GM19099 (cell line): ENCODE results near the gene GDF2.

Experiments
- POLR2A ChIP-seq: IDR thresholded peaks from 3 replicates; pipeline ENCODE4 v1.6.1; 2011; ENCODE audit warnings: low read depth; ENCODE audit not compliant: insufficient read length; ENCODE audit errors: extremely low read depth

The GDF2 gene

DNA sequence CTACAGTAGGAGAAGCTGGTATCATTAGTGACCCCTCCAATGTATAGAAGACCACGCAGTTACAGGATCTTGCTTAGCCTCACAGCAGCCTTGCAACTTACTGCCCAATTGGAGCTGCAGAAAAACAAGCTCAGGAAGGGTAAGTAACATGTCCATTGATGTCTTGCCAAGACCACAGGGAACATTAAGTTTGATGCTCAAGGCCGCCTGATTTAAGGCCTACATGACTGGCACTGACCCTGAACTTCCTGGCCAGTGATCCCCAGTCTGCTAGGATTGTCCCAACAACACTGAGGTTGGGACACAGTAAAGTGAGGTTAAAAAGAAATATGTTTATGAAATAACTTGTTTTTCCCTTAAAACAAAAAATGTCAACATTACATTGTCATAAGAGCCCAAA, 6.8 kb upstream of the GDF2 start:
- TF ChIP-seq POLR2A: no peak

DNA sequence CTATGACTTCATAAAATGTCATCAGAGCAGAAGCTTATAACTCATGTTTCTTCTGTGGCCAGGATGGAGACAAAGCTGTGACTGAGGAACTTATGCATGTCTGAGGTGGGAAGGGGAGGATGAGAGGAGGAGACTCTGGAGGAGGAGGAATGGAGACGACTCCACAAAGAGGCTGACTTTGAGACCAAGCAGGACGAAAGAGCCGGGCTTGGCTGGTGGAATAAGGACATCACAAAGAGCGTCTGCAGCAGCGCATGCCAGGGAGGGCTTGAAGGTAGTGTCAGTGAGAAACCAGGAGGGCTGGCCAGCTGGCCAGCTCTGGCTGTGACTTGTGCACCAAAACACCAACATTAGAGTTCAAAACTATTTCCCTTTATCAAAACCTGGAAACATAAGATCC, 6.1 kb upstream of the GDF2 start:
- no peak for TF ChIP-seq POLR2A

DNA sequence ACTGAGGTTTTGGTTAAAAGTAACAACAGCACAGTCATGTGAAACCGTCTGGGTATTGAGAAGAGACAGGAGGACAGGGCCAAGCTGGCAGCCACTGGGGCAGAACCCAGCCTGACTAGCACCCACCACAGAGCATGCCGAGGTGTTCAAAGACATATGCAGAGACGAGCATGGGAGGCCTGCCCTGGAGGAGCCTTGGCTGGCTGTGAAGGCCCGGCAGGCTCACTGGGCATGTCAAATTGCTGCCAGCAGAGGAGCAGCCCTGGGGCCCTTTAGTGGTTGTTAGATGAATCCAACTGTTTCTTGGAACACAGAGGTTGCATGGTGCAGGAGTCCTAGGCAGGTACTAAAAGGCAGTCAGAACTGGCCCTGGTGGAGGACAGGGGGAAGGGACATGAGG, 5.0 kb upstream of the GDF2 start:
- TF ChIP-seq POLR2A: no peak

GRCh38 chr10:47318706-47319105, 3.5 kb upstream of the GDF2 start:
- no peak for TF ChIP-seq POLR2A

DNA sequence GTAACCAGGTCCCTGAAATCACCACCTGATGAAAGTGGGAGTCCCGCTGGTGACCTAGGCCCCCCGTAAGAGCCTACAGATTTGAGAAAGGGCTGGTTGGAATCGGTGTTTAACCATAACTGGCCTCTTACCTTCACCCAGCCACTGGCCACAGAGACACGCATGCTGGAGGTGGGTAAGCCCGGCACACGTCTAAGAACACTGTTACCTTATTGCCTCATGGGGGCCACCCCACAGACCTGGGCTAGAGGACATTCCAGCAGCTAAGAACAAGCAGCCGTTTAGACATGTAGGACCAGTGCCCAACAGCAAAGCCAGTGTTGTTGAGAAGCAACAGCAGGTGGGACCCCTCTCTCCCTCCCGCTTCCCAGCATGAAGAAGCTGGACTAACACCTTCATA, 2.5 kb upstream of the GDF2 start:
- TF ChIP-seq POLR2A: no peak

GRCh38 chr10:47320812-47321211, 1.4 kb upstream of the GDF2 start:
- TF ChIP-seq POLR2A: no peak

DNA sequence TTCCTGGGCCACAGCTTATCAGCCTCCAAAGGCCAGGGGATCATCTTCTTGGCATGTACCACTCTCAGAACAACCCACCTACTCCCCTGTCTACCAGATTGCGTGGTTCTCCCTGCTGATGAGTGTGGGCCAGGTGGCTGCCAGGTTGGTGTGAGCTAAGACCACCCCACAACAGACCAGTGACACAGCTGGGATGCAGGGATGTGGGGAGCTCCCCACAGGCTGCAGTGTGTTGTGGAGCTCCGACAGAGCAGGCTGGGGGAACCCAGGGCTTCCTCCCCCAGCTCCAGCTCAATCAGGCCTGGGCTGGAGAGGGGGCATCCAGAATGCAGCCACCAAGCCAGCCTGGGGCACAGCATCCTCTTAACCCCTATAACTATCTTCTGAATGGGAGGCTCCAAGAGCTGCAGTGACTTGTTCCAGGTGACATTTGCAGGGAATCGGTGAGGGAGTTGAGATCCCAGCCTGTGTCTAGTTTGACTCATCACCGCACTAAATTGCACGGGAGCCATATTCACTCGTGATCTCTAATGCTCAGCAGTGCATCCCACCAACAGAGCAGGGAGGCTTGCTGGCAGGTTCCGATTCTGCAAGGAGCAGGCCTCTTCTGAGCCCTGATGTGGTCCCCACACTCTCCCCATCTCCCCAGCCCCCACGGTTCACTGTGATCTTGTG, 596 bp upstream of the GDF2 start:
- no peak for TF ChIP-seq POLR2A

DNA sequence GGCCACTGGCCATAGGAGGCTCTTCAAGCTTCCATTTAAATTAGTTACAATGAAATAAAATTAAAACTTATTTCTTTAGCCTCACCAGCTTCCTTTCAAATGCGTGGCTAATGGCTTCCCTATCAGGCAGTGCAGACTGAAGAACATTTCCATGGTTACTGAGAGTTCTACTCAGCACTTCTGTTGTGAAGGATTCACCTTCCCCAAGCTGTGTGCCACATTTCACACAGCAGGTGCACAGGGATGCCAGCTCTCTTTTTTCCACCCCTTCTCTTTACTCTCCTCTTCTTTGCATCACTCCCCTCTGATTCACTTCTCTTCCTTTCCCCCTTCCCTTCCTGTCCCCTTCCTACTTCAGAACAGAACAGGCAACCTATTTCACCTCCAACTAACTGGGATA, 833 bp downstream of the GDF2 start:
- TF ChIP-seq POLR2A: no peak

- TF ChIP-seq POLR2A: no peak
Measured at GRCh38 chr10:47323636-47324296, 1.5 kb downstream of the GDF2 start.

- no peak for TF ChIP-seq POLR2A
Measured at GRCh38 chr10:47325303-47326291, 3.3 kb downstream of the GDF2 start.

DNA sequence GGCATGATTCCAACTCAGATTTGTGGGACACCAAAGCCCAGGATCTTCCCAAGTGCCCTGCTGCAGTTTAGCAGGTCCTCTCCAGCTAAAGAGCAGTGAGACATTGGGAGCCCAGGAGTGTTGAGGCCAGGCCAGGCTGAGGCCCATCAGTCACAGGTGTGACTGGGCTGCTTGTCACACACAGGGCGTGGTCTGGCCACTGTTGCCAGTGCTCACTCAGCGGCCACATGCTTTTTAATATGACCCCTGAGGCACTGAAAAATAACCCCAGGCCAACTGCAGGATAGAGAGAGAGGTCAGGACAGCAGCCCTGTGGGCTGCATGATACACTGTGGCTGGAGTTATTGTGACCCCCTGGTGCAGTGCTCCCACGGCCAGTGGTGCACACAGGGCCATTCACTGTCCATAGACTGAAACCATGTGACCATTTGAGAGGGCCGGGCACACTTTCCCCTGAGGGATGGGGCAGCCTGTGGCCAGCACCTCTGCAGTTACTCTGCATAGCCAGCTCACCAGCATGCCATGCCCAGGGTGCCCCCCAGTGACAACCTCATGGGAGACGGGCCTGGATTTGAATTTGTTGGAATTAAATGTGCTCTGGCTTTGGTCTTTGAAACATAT, 4.2 kb downstream of the GDF2 start:
- TF ChIP-seq POLR2A: no peak

DNA sequence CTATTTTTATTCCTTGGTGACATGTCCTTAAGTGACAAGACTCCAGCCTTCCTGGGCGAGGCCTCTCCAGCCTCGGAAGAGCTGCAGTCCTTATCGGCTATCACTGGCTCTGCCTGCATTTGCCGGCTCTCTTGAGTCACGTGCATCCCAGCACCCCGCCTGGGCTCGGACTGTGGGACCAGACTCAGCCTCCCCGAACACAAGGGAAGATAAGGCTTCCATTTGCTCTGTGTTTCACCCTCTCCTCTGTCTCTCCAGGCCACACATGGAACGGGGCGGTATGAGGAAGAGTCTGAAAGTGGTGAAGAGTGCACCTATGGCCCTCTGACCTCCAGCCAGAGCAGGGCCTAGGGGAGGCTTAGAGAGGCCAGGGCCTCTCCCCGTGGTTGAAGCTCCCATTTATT, 4.7 kb downstream of the GDF2 start:
- no peak for TF ChIP-seq POLR2A

DNA sequence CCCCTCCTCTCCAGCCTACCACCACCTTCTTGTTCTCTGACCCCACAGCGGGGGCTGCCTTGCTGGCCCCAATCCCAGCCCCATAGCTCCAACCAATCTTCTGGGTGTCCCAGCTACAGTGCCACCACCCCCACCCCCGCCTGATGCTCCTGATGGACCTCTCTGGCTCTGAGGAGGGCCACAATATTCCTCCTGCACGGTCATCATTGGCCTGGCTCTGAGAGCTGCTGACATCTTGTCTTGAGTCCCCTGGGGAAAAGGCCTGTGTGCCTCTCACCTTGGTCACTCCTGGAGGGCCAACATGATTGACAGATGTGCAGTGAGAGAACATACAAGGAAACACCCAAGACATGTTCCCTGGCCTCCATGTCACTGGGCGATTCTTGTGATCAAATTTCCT, 7.6 kb downstream of the GDF2 start:
- no peak for TF ChIP-seq POLR2A

DNA sequence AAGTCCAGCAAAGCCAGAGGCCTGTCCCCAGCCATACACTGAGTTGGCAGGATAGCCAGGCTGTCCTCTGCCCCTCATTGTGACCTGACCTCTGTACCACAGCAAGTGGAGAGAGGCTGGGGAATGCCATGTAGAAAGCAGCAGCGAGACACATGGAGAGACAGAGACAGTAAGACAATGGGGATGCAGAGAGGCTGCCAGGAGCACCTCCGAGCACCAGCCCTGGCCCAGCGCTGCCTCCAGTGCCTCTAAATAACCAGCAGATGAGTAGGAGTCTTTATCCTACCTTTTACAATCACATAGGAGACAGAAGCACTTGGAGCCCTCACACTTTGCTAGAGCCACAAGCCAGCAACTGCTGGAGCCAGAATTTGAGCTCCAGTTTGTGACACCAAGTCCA, 8.1 kb downstream of the GDF2 start:
- no peak for TF ChIP-seq POLR2A

DNA sequence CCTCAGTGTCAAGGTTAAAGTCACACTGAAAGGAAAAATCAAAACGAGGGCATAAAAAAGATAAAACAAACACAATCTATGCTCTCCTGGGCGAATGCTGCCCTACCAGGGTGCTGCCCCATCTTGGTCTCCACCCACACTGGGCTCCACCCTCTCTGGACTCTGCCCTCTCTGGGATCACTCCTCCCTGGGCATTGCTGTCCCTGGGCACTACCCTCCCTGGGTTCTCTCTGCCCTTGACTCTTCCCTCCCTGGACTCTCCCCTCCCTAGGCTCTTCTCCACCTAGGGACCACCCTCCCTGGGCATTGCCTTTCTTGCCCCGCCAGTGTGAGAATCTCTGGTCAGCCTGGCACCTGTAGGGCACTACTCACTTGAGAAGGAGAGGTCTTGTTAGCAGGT, 8.6 kb downstream of the GDF2 start:
- no peak for TF ChIP-seq POLR2A

- TF ChIP-seq POLR2A: no peak
Measured at GRCh38 chr10:47331491-47331890, 9.2 kb downstream of the GDF2 start.

DNA sequence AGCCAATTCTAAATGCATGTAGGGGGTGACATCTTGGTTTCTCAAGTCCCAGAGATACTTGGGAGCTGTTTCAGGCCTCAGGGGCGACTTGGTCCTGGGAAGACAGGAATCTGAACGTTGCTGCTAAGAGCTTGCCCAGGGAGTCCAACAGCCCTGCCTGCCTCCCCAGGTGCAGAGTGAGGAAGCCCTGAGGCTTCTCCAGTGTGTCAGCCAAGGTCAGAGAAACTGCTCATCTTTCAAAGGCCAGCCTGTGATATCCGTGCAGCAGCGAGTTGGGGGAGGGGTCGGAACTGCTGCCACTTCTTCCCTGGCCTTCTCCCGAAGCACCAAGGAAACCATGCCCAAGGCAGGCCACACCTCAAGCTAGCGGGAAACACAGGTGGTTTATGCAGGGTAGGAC, 9.7 kb downstream of the GDF2 start:
- TF ChIP-seq POLR2A: no peak
